HepG2 (cell line): ENCODE results near the gene PPP4R2. TPM values are rescaled to one million over a fixed set of nuclear protein-coding genes. Genes with fewer than 3 reads are reported as not detected.
A peak's percentile ranks its signal among the peaks of the same experiment; 100 is the strongest.

Experiments
- AGO2 ChIP-seq: fragments of 200-400 bp; formaldehyde crosslinking; optimal IDR thresholded peaks from 2 replicates; pipeline ENCODE3; 2017; ENCODE audit warnings: mild to moderate bottlenecking, low read depth, low read length, moderate library complexity
- CEBPZ ChIP-seq: IDR thresholded peaks from 2 replicates; pipeline ENCODE4 v1.6.1; 2012; ENCODE audit warnings: low read length, improper control_type of control experiment
- GATAD2A ChIP-seq: IDR thresholded peaks from 2 replicates; pipeline ENCODE4 v1.6.1; 2016
- GLMP ChIP-seq: sonication (generic); formaldehyde crosslinking; IDR thresholded peaks from 2 replicates; pipeline ENCODE4 v1.9.0; 2021; ENCODE audit warnings: missing genetic modification reagents, mild to moderate bottlenecking, borderline replicate concordance
- KIAA2018 ChIP-seq: sonication (generic); formaldehyde crosslinking; IDR thresholded peaks from 2 replicates; pipeline ENCODE4 v1.5.0; 2020; ENCODE audit warnings: mild to moderate bottlenecking, missing genetic modification reagents, borderline replicate concordance
- NFKBIZ ChIP-seq: IDR thresholded peaks from 2 replicates; pipeline ENCODE4 v1.6.1; 2018; ENCODE audit warnings: missing genetic modification reagents, missing compliant biosample characterization
- NONO ChIP-seq, 2 experiments: fragments of 450-650 bp in 1 of 2; sonication (generic) in 1 of 2; formaldehyde crosslinking in 1 of 2; IDR thresholded peaks in 1 of 2; conservative IDR thresholded peaks in 1 of 2; 2 replicates each; pipeline versions ENCODE4 v1.6.1 to v1.8.0; 2017 to 2022; ENCODE audit warnings: mild to moderate bottlenecking in 1 of 2, missing genetic modification reagents in 1 of 2, moderate library complexity in 1 of 2
- RNF219 ChIP-seq: sonication (generic); formaldehyde crosslinking; IDR thresholded peaks from 2 replicates; pipeline ENCODE4 v1.5.0; 2020; ENCODE audit warnings: mild to moderate bottlenecking, missing genetic modification reagents
- WIZ ChIP-seq: sonication (generic); formaldehyde crosslinking; IDR thresholded peaks from 2 replicates; pipeline ENCODE4 v1.5.1; 2020; ENCODE audit warnings: mild to moderate bottlenecking, missing genetic modification reagents
- ZBTB20 ChIP-seq: sonication (generic); formaldehyde crosslinking; IDR thresholded peaks from 2 replicates; pipeline ENCODE4 v1.8.1; 2023; ENCODE audit warnings: missing genetic modification reagents, low read depth, mild to moderate bottlenecking, borderline replicate concordance
- ZNF121 ChIP-seq: sonication (generic); formaldehyde crosslinking; IDR thresholded peaks from 2 replicates; pipeline ENCODE4 v1.5.0; 2020; ENCODE audit warnings: mild to moderate bottlenecking, missing genetic modification reagents
- ZNF180 ChIP-seq: sonication (generic); formaldehyde crosslinking; IDR thresholded peaks from 2 replicates; pipeline ENCODE4 v1.4.0; 2020; ENCODE audit warnings: low read depth, missing genetic modification reagents, borderline replicate concordance
- polyA plus RNA-seq, 8 experiments: library from polyadenylated mRNA; depleted of rRNA in 3 of 8; stranded (reverse) in 7 of 8; unstranded in 1 of 8; fragments of >200 nt; fragmentation: Illumina TruSeq in 4 of 8; extraction: Trizol in 4 of 8; gene quantifications; 2 replicates each; pipeline versions ENCODE4 v1.2.1 to v1.2.3, GENCODE V29; 2011 to 2016; ENCODE audit warnings: low read depth in 4 of 8, missing spikeins in 1 of 8, mixed read lengths in 1 of 8; ENCODE audit not compliant: insufficient read depth in 1 of 8
- total RNA-seq, 5 experiments: library from RNA; depleted of rRNA; stranded (reverse); fragments of >200 nt; fragmentation: Illumina TruSeq; extraction: Trizol; gene quantifications; 2 replicates each; pipeline ENCODE4 v1.2.3, GENCODE V29; 2016; ENCODE audit warnings: low read depth in 1 of 5

The PPP4R2 gene
- total and polyA plus RNA-seq, 2 of the 13 experiments (the other 11 are each of a cell fraction or from before 2014, with no cell fraction given) = 22.3 to 161 TPM

GRCh38 chr3:72996473-72997333 is at the start of gene PPP4R2 (continued):
- TF ChIP-seq NONO (IDR thresholded peaks at IDR 0.05) = no peak
- peak; percentile 80 for TF ChIP-seq NONO (CRISPR knock-in tag; conservative IDR thresholded peaks at IDR 0.05)
- TF ChIP-seq ZNF180 = peak; percentile 93; the same call in 1 of the 2 replicates
- no peak for TF ChIP-seq GLMP
- no peak for TF ChIP-seq ZNF121
- TF ChIP-seq AGO2 = peak; percentile 88
- TF ChIP-seq WIZ = no peak
- peak; percentile 41; the same call in 1 of the 2 replicates for TF ChIP-seq NFKBIZ (CRISPR knock-in tag)
- no peak for TF ChIP-seq RNF219 (CRISPR knock-in tag)
- TF ChIP-seq ZBTB20 (CRISPR knock-in tag) = peak; percentile 41; the same call in 1 of the 2 replicates
- no peak for TF ChIP-seq GATAD2A (CRISPR knock-in tag)
- no peak for TF ChIP-seq CEBPZ
- no peak for TF ChIP-seq KIAA2018 (CRISPR knock-in tag)
